HG03108 (cell line): ENCODE measurements around the gene POLR1H.
"Not testable (repeated sequence)": the region's sequence is repeated elsewhere in the genome, so short reads cannot be mapped to it uniquely, and the experiment has no call there.

Experiments
- ATAC-seq: cut with Tn5 transposase; IDR thresholded peaks from one replicate; pipeline ENCODE4 v1.9.1; 2021; ENCODE audit warnings: moderate library complexity; ENCODE audit not compliant: unreplicated experiment

Gene POLR1H, protein sequence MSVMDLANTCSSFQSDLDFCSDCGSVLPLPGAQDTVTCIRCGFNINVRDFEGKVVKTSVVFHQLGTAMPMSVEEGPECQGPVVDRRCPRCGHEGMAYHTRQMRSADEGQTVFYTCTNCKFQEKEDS

DNA sequence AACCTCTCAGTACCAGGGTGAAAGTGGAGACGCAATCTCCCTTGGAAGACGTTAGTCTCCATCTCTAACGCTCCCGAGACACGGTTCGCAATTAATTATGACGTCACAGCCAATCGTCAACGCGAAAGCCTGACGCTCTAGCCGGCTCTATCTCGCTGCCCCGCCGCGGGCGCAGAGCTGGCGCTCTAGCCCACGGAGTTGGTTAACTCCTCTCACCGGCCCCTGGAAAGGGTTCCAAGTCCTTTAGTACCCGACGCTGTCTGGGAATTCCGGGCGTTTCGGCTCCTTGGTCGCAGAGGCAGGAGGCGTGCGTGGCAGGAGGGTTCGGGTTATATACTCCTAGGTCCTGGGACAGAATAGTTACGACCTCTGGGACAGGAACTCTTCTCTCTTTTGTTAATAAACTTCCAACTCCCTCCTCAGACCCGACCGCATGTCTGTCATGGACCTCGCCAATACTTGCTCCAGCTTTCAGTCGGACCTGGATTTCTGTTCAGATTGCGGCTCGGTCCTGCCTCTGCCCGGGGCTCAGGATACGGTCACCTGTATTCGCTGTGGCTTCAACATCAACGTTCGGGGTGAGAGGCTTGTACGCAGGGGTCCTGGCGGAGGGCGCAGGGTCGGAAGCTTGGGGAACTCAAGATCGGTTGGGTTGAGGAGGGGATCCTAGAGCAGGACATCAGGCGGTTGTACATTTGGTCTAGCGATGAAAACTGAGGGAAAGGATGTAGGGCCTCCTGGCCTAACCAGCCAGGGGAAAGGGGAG lies at the start of gene POLR1H:
POLR1H (plus strand) TSS at position 174 of the 766 bp plus-strand sequence; CDS start at position 434, 260 bp downstream.
- peak; percentile 82 for ATAC-seq

DNA sequence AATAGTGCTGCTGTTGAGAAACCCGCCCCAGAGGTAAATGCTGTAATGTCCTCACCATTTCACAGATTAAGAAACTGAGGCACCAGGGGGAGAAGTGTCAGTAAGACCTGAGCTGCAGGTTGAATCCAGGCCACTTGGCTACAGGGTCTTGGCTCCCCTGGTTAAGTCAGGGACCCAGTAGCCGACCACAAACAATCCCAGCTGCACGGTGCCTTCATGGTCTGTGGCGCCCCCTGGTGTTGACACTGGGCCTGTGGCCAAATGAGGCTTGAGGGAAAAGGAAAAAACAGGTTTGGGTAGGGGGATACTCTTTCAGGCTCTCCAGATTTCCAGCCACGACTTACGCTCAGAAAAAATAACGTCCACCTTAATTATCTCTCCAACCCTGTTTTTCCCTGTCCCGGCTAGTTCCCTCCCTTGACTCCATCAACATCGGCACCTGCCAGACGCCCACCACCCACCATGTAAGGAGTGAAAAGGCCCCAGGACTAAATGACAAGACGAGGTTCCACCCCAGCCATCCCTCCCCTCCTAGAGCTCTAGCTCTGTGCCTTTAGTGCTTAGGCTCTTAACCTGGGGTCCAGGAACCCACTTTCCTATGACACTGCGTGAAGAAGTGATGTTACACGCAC lies 47.7 kb upstream of the POLR1H start:
- no peak for ATAC-seq

DNA sequence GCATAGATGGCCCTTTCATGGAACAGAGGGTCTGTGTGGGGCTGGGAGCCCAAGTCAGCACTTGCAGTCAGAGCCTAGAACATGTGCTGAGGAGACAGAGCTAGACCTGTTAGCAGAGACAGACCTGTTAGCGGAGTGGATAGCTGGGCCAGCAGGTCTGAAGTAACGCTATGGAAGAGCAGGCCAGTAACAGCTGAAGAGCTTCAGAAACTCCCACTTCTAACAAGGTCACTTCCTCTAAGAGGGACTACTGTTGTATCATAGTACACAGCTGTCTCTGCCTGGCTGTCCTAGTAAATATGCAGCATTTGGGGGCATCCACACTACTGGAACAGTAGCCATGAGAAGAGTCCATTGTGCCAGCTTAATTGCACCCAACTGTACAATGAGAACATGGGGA lies 41.2 kb upstream of the POLR1H start:
- no peak for ATAC-seq

DNA sequence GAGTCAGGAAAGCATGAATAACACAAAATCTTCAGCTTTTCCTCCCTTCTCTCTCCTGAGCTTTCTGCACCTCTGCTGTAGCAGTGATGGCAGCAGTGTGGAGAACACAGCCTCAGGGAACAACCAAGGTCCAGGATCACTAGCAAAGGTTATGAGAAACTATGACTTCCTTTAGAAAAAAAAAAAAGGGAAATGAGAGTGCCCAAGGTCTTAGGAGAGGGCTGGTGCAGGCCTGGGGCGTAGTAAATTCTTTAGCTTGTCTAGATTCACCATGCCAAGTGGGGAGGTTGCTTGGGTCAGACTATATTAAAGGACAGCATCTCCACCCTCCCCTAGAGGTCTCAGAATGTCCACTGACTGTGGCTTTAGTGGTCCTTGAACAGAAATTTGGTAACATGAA lies 40.4 kb upstream of the POLR1H start:
- no peak for ATAC-seq

DNA sequence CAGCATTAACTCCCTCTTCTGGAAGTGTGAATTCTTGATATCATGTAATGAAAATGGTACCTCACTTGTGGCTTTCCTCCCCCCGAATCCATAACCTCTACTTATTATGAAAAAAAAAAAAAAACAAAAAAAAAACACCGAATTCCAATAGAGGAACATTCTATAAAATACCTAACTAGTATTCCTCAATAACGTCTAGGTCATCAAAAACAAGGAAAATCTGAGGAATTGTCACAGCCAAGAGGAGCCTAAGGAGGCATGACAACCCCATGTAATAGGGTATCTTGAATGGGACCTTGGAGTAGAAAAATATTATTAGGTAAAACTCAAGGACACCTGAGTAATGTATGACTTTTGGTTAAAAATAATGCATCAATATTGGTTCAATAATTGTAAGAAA lies 38.9 kb upstream of the POLR1H start:
- ATAC-seq: no peak

DNA sequence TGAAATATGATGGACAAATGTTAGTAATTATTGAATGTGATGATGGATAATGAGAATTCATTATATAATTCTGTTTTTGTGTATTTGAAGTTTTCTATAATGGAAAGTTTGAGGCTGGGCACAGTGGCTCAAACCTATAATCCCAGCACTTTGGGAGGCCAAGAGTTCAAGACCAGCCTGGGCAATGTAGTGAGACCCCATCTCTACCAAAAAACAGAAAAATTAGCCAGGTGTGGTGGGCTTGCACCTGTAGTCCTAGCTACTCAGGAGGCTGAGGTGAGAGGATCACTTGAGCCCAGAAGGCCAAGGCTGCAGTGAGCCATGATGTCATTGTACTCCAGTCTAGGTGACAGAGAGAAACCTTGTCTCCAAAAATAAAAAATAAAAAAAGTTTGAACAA lies 38.4 kb upstream of the POLR1H start:
- not testable (repeated sequence) for ATAC-seq

DNA sequence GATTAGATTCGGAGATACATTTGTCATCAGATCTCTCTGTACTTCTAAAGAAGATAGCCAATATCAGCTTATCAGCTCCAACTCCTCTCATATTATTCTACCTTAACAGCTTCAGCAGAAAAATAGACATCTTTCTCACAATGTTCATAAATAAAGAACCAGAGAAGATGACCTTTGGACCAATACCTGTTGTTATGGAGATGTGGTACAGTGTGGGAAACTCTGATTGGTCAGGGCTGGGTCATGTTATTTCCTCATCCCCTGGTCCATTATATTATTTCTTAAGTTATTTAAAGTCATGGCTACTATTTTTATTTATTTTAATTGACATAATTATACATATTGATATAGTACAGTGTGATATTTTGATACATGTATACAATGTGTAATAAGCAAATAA lies 35.9 kb upstream of the POLR1H start:
- ATAC-seq: no peak

DNA sequence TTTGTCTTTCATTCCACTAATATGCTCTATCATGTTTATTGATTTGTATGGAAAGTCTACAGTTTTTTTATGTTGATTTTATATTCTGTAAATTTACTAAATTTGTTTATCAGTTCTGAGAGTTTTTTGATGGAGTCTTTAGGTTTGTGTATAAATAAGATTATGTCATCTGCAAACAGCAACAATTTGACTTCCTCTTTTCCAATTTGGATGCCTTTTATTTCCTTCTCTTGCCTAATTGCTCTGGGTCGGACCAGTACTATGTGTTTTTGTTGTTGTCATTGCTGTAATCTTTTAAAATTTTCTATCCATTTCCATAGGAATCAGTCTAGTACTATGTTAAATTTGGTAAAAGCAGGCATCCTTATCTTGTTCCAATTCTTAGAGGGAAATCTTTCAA lies 31.5 kb upstream of the POLR1H start:
- ATAC-seq: no peak

DNA sequence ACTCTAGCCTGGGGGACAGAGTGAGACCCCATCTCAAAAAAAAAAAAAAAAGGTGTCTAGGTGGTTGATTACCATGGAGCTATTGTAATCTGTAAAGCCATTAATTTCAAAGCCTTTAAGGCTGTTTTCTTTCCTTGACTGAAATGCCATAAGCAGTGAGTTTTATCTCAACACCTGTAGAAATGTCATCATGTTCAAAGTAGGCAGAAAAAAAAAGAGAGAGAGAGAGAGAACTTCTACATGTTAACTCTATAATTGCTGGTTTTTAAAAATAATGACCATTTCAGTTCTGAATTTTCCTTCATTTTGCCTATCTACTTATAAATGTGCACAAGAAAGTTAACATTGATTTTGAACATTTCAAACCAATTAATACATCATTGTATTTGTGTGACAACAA lies 29.7 kb upstream of the POLR1H start:
- no peak for ATAC-seq

DNA sequence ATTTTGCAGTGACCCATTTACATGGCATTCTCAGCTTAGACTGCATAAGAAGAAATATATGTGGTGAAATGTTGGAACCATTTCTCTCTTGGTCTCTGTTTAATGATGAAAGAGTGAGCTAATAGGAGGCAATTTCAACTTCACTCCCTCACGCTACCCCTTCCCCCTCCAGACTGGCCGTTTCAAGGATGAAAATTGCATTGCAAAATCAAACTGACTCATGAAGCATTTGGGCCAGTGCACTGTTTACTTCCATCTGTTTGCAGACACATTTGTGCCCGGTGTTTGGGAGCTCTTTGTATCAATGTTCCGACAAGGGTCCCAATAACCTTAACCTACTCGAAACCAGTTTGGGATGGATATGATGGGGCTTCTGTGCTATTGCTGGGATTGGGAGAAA lies 27.6 kb upstream of the POLR1H start:
- not testable (repeated sequence) for ATAC-seq

DNA sequence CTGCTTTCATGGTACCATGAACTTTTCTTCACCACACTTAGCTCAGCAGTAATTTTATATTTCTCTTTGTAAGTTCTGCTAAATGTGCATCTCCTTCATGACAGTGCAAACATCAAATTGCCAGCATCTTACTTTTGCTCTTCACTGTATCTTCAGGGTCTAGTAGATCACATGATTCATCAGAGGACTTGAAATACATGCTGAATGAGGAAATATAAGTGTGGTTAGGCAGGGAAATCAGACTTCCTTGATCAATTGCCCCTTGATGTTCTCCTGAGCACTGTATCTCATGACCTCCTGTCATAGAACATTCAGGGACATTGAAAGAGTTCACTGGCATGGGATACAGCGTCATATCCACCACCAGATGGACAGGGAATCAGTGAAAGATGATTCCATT lies 25.3 kb upstream of the POLR1H start:
- no peak for ATAC-seq

DNA sequence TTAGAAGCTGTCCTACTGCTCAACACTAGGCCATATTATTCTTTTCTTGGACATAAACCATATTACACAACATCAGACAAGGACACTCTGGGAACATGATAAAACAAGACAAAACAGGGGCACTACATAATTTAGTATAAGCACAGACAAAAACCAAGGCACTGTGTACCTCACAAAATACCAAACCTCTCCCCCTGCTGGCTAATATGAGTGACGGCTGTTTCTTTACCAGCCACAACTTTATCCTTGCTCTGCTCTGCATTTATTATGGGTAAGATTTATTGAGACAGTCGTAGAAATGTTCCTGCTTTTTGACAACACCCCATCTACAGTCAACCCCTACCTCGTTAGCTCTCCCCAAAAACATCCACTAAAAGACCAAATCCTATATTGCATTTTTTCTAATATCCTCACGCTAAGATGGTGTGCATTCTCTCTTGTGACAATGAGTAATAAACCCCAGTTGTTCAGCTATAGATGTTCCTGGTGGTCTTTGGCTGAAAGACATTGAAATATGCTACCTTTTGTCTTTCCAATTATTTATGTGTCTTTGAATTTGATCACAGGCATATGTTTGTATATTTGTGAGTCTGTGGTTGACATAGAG lies 23.8 kb upstream of the POLR1H start:
- ATAC-seq: no peak

DNA sequence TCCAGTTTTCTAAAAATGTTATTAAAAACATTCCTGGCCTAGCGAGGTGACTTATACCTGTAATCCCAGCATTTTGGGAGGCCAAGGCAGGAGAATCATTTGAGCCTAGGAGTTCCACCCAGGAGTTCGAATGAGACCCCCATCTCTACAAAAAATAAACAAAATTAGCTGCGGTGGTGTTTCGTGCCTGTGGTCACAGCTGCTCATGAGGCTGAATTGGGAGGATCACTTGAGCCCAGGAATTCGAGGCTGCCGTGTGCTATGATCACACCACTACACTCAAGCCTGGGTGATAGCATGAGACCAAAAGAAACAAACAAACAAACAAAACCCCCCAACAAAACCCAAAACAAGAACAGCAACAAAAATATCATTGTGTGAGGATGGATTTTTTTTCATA lies 19.8 kb upstream of the POLR1H start:
- no peak for ATAC-seq

DNA sequence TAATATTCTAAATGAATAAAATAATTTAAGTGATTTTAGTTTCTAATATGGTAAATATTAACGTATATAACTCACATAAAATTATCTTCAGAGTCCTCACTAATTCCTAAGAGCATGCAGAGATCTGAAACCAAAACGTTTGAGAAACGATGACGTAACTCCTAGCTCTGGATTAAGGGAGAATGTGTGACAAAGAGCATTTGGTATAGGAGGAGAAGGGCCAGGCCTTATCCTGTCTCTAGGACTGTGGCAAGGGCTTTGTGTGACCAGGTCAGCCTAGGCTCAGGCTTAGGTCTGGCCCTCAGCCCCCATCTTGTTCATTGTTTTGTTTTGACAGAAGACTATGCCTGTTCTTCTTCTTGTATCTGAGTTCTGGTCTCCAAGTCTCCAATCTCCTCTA lies 19.2 kb upstream of the POLR1H start:
- no peak for ATAC-seq

DNA sequence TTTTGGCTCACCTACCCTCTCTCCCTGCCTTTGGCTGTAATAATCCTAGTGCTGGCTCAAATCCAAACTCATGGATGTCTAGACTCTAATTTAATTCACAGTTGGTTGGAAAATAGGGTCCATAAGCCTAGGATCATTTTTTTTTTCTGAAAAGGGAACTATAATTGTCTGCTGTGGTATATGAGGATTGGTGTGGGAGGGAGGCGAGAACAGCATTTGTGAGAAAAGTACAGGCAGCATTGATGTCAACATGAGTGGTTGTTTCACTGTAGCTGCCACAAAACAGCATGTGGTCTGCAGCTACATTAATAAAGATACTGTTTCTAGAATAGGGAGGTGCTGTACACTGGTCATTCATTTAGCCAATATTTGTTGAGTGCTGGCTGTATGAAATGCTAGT lies 18.6 kb upstream of the POLR1H start:
- no peak for ATAC-seq

DNA sequence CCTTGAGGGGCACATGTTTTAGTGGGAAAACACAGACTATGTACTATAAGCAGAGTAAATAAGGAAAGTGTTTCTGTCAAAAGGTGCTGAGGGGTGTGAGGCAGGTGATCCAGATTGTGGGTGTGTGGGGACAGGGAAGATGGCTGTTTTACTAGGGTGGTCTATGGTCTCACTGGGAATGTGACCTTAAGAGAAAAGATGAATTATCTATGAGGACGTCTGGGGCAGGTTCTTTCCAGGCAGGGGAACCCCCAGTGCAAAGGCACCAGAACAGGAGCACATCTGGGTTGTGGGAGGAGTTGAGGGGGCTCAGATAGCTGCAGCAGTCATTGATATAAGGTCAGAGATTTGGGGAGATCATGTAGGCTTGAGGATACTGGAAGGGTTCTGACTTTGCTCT lies 18.2 kb upstream of the POLR1H start:
- ATAC-seq: no peak

DNA sequence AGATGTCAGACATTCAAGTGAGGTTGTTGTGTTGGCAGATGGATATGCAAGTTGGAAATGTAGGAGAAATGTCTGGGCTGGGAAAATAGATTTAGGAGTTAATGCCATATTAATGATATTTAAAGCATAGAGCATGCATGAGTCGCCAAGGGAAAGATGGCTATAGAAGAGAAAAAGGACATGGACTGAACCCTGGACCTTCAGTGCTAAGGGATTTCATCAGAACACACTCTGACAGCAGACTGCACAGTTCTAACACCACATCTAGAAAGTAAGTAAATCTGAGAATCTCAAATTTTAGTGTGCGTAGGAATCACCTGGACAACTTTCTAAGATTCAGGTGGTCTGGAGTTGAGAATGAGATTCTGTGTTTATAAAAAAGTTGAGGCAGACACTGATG lies 17.3 kb upstream of the POLR1H start:
- ATAC-seq: no peak

DNA sequence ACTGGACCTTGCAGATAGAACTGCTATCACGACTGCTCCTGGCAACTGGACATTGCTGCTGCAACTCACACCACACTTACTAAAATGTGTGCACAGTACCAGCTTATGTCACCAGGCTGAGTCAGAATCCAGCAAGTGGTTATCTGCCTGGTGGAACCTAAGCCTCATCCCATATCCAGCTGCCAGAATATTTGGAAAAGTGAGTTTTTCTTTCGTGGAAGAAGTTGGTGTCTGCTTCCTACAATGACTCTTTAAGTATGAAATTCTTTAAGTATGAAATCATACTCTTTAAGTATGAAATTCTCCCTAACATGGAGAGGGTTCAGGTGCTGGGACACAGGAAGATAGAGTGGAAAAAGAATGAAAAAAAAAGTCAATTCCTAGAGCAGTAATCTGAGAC lies 16.4 kb upstream of the POLR1H start:
- ATAC-seq: no peak

DNA sequence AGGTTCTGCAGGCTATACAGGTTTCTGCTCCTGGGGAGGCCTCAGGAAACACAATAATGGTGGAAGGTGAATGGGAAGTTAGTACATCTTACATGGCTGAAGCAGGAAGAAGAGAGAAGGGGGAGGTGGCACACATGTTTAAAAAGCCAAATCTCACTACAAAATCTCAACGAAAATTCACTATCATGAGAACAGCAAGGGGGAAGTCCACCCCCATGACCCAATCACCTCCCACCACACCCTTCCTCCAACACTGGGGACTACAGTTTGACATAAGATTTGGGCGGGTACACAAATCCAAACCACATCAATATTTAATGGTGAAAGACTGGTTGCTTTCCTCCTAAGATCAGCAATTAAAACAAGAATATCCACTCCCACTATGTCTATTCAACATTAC lies 13.8 kb upstream of the POLR1H start:
- no peak for ATAC-seq

DNA sequence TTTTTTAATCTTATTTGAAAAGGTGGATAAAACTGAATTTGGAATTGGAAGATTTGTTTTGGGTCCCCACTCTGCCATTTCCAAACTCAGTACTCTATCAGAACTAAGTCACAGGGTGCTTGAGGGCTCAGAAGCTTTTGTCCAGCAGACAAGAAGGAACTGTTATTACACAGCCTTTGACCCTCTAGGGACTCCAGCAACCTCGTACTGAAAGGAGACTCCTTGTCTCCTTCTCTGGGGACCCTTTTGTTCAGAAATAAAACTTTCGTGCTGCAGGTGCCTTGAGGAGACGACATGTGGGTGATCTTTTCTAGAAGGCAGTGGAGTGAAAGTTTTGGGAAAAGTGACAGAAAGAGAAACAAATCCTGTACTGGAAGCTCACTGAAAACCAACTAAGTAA lies 7.4 kb upstream of the POLR1H start:
- ATAC-seq: no peak

DNA sequence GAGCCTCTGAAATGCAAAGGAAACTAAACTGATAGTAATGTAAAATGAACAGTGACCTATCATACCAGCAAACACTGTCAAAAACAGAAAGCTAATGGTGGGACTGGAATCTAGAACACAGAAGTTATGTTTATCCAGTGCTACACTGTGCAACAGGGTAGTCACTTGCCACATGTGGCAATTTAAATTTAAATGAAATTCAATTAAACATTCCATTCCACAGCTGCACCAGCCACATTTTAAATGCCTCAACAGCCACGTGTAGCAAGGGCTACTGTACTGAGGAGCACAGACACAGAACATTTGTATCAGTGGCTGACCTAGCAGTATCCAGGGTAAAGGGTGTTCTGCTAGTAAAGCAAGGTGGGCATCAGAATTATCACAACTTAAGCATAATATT lies 5.6 kb upstream of the POLR1H start:
- ATAC-seq: no peak

DNA sequence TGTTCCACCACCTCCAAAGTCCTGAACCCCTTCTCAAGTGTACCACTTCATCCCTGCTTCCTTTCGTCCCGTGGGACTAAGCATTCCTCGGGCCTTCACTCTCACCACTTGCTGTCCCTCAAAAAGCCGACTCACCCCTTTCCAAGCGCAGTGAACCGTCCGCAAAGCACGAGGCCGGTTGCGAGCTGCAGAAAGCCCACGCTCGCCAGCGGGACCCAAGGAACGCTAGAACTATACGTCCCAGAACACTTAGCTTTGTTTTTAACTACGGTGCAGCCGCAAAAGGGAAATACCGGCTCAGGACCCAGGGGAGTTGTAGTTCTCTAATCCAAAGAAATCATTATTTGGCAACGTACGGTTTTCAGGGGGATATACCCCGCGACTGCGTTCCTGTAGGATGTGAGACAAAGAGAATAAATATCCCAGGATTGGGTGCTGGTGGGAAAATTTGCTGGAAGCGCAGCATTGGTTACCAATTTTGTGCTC lies 416 bp upstream of the POLR1H start:
- no peak for ATAC-seq
